ENCODE data around the gene ASMT. TPM values are rescaled to one million over a fixed set of nuclear protein-coding genes. Genes with fewer than 3 reads are reported as not detected.
"Not testable (repeated sequence)": the region's sequence is repeated elsewhere in the genome, so short reads cannot be mapped to it uniquely, and the experiment has no call there.

Gene ASMT
- total RNA-seq, 1 donor, result not detected

DNA sequence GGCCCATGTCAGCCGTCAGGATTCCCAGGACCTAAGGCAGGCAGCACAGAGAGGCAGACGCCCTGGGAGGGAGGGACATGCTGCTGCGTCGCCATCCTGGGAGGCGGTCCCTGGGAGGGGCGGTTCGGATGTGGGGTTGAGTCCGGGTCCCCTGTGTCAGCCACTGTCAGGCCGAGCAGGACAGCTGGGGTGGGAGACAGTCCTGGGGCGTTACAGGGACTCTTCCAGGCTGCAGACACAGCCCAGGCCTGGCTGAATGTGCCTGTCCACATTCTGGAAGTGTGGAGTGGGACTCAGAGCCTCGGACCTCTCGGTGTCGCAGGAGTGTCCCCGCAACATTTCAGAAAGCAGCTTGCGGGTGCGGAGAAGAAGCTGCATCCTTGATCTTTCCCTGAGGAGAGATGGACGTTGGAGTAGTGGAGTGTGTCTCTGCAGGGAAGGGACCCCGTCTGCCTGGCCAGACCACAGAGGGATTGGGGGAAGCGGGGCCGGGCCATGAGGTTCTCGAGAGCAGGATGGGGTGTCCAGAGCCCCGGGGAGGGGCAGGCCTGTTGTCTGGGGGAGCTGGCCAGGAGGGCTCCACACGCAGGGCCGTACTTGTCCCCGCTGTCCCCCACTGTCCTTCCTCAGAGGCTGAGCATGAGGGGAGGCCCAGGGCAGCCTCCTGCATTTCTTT lies 17.4 kb upstream of the ASMT start:
- no peak for DNase-seq (ENCODE audit: low read depth in 2 of 3, low spot score in 2 of 3)

DNA sequence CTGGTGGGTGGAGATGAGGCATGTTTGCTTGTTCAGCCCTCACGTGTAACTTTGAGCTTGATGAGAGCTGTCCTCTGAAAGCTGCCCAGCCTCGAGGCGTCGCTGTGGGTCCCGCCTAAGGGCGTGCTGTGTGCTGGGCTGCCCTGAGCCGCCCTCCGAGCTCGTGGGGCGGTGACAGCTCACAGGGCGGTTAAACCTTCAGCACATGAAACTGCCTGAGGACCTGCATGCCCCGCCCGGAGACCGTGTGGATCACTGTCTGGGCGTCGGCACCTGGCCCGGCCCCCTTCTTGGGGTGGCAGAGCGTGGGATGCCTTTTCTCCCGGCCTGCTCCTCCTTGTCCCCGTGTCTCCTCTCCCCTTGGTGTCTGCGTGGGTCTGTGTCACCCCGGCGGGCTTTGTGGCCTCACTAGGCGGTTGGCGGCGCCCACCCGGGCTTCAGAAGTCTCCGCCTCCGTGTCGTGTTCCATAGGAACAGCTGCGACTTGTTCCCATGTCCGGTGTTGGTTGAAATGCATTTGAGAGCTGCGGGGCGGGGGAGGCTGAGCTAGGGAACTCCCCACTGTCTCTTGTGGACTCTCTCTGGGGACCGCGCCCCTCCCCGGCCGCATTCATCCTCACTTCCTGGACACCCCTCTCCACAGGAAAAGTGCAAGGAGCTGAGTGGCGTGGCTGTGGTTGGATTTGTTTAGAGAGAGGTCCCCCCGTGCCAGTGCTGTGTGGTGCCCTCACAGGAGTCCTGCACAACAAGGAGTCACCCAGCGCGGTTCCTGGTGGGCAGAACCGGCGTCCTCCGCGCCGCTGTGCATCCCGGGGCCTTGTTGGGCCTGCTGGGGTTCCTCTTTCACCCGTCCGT lies 16.6 kb upstream of the ASMT start:
- no peak for DNase-seq (ENCODE audit: low read depth in 2 of 3, low spot score in 2 of 3)

GRCh38 chrX:1598876-1599790 lies 15.7 kb upstream of the ASMT start:
- no peak for DNase-seq (ENCODE audit: low read depth in 2 of 3, low spot score in 2 of 3)

- DNase-seq (ENCODE audit: low read depth in 2 of 3, low spot score in 2 of 3), result no peak
These were observed 15.0 kb upstream of the ASMT start for GRCh38 chrX:1599791-1600405.

DNA sequence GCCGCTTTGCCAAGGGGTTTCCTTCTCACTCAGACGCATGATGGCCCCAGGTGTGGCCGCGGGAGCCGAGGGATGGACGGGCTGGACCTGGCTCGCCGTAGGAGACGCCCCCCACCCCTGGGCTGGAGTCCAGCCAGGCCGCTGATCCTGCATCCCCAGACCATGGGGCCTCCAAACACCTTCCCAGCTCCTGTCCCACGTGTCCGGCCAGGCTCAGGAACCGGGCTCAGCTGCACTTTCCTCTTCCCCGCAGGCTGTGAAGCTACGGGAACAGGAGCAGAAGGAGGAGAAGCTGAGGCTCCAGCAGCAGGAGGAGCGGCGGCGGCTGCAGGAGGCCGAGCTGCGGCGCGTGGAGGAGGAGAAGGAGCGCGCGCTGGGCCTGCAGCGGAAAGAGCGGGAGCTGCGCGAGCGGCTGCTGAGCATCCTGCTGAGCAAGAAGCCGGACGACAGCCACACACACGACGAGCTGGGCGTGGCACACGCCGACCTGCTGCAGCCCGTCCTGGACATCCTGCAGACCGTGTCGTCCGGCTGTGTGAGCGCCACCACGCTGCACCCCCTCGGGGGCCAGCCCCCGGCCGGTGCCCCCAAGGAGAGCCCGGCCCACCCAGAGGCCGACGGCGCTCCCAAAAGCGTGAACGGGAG lies 14.3 kb upstream of the ASMT start:
- DNase-seq (ENCODE audit: low read depth in 2 of 3, low spot score in 2 of 3), result no peak

- no peak for DNase-seq (ENCODE audit: low read depth in 2 of 3, low spot score in 2 of 3)
These were observed 13.7 kb upstream of the ASMT start for GRCh38 chrX:1601051-1601767.

DNA sequence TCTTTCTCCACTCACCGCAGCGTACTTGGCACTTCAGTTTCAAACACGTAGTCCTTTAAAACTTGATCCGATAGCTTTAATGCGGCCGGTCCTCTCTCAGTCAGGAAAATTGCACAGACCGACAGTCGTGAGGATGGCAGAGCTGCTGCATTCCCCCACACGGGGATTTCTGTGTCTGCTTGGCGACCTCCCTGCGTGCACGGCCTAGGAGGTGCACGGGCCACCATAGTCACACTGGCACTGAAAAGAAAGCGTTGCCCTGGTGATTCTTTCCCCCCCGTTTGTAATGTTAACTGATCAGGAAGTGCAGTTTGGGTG lies 13.1 kb upstream of the ASMT start:
- DNase-seq (ENCODE audit: low read depth in 2 of 3, low spot score in 2 of 3), result no peak

GRCh38 chrX:1602299-1602698 lies 12.6 kb upstream of the ASMT start:
- DNase-seq (ENCODE audit: low read depth in 2 of 3, low spot score in 2 of 3), result no peak

DNA sequence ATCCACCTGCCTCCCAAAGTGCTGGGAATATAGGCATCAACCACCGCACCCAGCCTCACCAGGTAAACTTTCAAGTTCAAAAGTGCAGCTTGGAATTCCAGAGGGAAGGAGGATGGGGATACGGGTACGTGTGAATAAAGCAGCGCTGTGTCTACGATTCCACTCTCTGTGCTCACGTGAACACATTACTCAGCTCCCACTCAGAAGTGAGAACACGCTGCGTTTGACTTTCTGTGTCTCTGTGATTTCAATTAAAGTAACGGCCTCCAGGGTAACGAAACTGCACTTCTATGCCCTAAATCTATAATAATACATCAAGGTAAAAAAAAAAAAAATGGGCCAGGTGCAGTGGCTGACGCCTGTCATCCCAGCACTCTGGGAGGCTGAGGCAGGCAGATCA lies 8.4 kb upstream of the ASMT start:
- no peak for DNase-seq (ENCODE audit: low read depth in 2 of 3, low spot score in 2 of 3)

GRCh38 chrX:1609311-1609710 lies 5.5 kb upstream of the ASMT start:
- DNase-seq (ENCODE audit: low read depth in 2 of 3, low spot score in 2 of 3), result no peak

- no peak for DNase-seq (ENCODE audit: low read depth in 2 of 3, low spot score in 2 of 3)
These were observed 5.1 kb upstream of the ASMT start for GRCh38 chrX:1609762-1610161.

DNA sequence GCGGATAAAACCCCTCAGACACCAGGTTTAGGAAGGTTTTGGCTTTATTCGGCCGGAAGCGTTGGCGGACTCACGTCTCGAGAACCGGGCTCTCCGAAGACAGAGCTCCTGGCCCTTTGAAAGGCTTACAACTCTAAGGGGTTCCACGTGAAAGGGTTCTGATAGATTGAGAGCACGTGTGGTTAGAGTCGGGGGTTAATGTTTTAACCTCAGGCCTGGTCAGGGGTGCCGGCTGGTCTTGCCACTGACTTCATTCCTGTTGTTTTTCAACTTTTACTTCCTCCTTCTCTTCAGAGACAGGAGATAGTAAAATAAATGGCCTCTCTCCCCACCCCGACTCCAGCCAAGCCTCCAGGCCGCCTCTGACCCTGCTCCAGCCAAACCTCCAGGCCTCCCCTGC lies 4.7 kb upstream of the ASMT start:
- peak in 1 of 3 donors; percentile 13 for DNase-seq (ENCODE audit: low read depth in 2 of 3, low spot score in 2 of 3)

GRCh38 chrX:1610736-1611135 lies 4.1 kb upstream of the ASMT start:
- DNase-seq (ENCODE audit: low read depth in 2 of 3, low spot score in 2 of 3), result no peak

DNA sequence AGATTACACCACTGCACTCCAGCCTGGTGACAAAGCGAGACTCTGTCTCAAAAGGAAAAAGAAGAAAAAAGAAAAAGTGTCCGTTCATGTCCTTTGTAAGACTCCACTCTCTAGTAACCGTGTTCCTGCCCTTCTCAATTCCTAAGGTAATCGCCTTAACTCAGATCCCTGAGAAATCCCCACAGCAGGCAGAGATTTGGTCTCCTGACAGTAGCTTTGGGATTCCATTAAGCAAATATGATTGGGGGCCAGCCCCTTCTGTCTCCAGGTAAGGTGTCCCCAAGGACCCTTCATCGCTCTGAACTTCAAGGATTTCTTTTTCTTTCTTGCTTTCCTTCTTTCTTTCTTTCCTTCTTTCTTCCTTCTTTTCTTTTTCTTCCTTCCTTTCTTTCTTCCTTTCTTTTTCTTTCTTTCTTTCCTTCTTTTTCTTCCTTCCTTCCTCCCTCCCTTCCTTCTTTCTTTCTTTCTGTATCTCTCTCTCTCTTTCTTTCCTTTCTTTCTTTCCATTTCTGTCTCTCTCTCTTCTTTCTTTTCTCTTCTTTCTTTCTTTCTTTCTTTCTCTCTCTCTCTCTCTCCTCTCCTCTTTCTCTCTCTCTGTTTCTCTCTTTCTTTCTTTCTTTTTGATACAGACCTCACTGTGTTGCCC lies 2.1 kb upstream of the ASMT start:
- no peak for DNase-seq (ENCODE audit: low read depth in 2 of 3, low spot score in 2 of 3)

DNA sequence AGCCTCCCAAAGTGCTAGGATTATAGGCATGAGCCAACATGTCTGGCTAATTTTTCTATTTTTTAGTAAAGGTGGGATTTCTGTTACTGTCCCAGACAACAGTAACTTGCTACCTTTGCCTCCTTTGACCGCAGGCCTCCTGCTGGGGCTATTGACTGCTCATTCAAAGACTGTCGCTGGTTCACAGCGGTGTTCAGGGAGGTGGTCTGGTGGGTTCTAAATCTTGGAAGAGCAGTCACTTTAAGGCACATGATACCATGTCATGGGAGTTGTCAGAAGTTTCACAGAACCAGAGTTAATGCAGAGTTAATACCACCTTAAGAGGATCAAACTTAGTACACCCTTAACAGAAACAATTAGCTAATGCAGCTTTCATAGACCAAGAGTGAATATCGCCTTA lies 3.8 kb downstream of the ASMT start:
- no peak for DNase-seq (ENCODE audit: low read depth in 2 of 3, low spot score in 2 of 3)

- DNase-seq (ENCODE audit: low read depth in 2 of 3, low spot score in 2 of 3), result no peak
These were observed 8.8 kb downstream of the ASMT start for GRCh38 chrX:1623691-1624090.

- DNase-seq (ENCODE audit: low read depth in 2 of 3, low spot score in 2 of 3), result not testable (repeated sequence)
These were observed 9.4 kb downstream of the ASMT start for GRCh38 chrX:1624158-1624860.

DNA sequence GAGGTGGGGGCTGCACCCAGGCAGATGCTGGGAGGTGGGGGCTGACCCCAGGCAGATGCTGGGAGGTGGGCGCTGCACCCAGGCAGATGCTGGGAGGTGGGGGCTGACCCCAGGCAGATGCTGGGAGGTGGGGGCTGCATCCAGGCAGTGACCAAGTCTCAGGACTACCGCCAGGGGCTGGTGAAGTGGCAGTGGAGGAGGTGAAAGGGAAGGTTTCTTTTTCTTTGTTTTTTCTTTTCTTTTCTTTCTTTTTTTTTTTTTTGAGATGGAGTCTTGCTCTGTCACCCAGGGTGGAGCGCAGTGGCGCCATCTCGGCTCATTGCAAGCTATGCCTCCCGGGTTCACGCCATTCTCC lies 10.0 kb downstream of the ASMT start:
- not testable (repeated sequence) for DNase-seq (ENCODE audit: low read depth in 2 of 3, low spot score in 2 of 3)

GRCh38 chrX:1629244-1629643 lies 14.4 kb downstream of the ASMT start:
- DNase-seq (ENCODE audit: low read depth in 2 of 3, low spot score in 2 of 3), result no peak

All from hematopoietic multipotent progenitor cell (in vitro differentiated cells).